G401 (cell line): Measurements from ENCODE around the gene BPIFB4. TPM values are rescaled to one million over a fixed set of nuclear protein-coding genes. Genes with fewer than 3 reads are reported as not detected.

Experiments used
- DNase-seq: peaks from one replicate; pipeline ENCODE4 v3.0.0-alpha.2; 2015; ENCODE audit warnings: low spot score
- in situ Hi-C: cut with HindIII; loops from 2 replicates; pipeline ENCODE4 v1.10.0; 2016; ENCODE audit warnings: low sequenced_read_pairs, mixed read lengths
- total RNA-seq: library from RNA; depleted of rRNA; stranded (reverse); fragments of >200 nt; shearing (Covaris generic); gene quantifications from 2 replicates; pipeline ENCODE4 v1.2.3, GENCODE V29; 2014; rRNA removed

BPIFB4 gene
- total RNA-seq, 1 experiment from 2014 or later, result not detected

DNA sequence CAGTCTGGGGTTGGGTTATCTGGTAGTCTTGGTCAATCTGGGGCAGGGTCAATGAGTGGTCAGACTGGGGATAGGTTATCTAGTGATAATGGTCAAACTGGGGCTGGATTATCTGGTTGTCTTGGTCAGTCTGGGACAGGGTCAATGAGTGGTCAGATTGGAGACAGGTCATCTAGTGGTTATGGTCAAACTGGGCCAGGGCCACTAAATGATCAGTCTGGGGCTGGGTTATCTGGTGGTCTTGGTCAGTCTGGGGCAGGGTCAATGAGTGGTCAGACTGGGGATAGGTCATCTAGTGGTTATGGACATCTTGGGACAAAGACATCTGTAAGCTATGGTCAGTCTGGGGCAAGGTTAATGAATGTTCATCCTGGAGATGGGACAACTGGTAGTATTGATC, 60.0 kb downstream of the BPIFB4 start:
- DNase-seq, result no peak
- in situ Hi-C loops, result no loop called here

GRCh38 chr20:33145521-33145920, 66.1 kb downstream of the BPIFB4 start:
- in situ Hi-C loops, result no loop called here
- DNase-seq, result no peak

DNA sequence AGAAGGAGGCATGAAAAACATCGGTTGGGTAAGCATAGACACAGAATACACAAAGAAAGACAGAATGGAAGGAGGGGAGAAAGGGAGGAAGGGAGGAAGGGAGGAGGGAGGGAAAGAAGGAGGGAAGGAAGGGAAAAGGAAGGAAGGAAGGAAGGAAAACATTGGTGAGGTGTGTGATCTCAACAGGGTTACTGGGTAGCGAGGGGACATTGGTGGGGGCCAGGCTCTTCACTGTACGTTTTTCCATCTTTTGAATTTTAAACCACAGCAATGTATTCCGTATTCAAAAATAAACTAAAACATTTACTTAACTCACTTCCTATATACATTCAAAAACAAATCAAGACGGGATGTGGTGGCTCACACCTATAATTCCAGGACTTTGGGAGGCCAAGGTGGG, 67.9 kb downstream of the BPIFB4 start:
- no peak for DNase-seq
- in situ Hi-C loops, result no loop called here

- DNase-seq, result no peak
- in situ Hi-C loops, result no loop called here
Measured at GRCh38 chr20:33148040-33148439, 68.6 kb downstream of the BPIFB4 start.

DNA sequence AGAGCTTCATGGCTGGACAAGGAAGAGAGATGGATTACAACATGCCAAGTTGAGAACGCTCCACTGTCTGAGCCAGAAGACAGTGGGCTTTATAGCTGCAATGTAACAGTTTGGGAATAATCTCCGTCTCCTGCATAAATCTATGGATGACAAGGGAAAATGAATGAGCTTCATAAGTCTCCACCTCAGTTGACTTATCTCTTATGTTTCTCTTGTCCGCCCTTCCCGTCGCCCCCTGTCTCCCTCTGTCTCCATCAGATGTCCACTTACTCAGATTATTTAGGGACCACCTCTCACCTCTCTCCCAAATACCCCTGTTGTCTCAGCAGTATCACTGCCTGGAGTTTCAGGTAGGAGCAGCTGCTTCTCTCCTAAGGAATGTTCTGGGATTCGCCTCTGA, 74.8 kb downstream of the BPIFB4 start:
- no peak for DNase-seq
- in situ Hi-C loops, result no loop called here

DNA sequence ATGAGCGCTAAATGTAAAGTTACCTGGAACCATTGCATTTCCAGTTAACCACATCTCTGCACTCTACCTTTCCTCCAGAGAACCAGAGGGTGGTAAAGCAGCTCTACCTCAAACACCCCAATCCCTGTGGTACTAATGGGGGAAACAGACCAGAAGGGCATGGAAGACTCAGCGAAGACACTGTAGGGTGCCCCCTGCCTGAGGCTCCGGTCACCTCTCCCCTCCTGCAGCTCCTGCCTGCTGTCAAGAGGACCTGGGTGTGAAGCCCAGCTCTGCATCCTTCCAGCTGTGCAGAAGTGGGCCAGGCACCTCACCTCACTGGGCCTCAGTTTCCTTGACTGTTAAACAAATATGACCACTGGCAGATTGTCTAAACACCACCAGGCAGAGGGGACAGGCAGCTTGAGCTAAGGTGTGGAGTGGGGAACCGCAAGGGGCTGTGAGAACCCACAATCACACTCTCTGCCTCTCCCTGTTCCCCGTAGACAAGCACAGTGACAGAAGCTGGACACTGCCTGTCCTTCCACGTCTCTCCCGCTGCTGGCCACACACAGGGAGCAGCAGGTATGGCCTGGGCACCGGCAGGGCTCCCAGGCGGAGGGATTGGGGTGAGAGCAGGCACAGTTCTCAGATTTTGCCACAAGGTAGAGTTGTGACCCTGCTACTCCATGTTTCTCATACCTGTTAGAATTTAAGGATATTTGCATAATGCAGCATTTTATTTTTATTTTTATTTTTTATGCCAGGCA, 79.4 kb downstream of the BPIFB4 start:
- no peak for DNase-seq
- in situ Hi-C loops, result no loop called here

DNA sequence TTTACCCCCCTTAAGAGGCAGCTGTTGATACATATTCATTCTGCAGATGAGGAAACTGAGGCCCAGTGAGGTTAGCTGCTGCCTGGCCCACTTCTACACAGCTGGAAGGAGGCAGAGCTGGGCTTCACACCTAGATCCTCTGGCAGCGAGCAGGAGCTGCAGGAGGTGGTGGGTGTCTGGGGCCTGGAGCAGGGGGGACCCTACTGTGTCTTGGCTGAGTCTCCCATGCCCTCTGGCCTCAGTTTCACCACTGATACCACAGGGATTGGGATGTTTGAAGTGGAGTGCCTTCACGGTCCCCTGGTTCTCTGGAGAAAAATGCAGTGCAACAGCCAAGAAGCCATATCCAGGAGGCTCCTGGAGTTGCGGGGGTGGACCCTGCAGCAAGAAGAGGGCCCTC, 80.3 kb downstream of the BPIFB4 start:
- in situ Hi-C loops, result no loop called here
- no peak for DNase-seq

GRCh38 chr20:33160681-33161080, 81.2 kb downstream of the BPIFB4 start:
- in situ Hi-C loops, result no loop called here
- no peak for DNase-seq

Other genes starting within 250 kb of the BPIFB4 start
- gene EFCAB8, start 220.7 kb upstream of the BPIFB4 start, total RNA-seq, result 0.03 TPM in 1 of 2 replicates, not detected in the other
- gene SUN5, start 75.2 kb upstream of the BPIFB4 start, total RNA-seq, result not detected in 2 replicates
- not detected in 2 replicates for gene BPIFB2, start 71.9 kb upstream of the BPIFB4 start, total RNA-seq
- gene BPIFB6, start 48.0 kb upstream of the BPIFB4 start, total RNA-seq, result not detected in 2 replicates
- gene BPIFB3, start 25.7 kb upstream of the BPIFB4 start, total RNA-seq, result not detected in 2 replicates
- gene BPIFA2, start 88.5 kb downstream of the BPIFB4 start, total RNA-seq, result not detected in 2 replicates
- gene BPIFA3, start 137.7 kb downstream of the BPIFB4 start, total RNA-seq, result not detected in 2 replicates
- not detected in 2 replicates for gene BPIFA1, start 156.4 kb downstream of the BPIFB4 start, total RNA-seq
- not detected in 2 replicates for gene BPIFB1, start 203.6 kb downstream of the BPIFB4 start, total RNA-seq